GM10266 (cell line): ENCODE measurements around the gene CACNA1C.

Source experiments
- DNase-seq: peaks from one replicate; pipeline ENCODE4 v3.0.0; 2012; ENCODE audit errors: extremely low spot score
- TF ChIP-seq, protein P1 (sequence below): IDR thresholded peaks from 2 replicates; pipeline ENCODE4 v1.5.1; 2012; ENCODE audit warnings: mild to moderate bottlenecking, low read depth; ENCODE audit not compliant: control insufficient read depth, insufficient read depth; ENCODE audit errors: missing control alignments

Gene CACNA1C

DNA sequence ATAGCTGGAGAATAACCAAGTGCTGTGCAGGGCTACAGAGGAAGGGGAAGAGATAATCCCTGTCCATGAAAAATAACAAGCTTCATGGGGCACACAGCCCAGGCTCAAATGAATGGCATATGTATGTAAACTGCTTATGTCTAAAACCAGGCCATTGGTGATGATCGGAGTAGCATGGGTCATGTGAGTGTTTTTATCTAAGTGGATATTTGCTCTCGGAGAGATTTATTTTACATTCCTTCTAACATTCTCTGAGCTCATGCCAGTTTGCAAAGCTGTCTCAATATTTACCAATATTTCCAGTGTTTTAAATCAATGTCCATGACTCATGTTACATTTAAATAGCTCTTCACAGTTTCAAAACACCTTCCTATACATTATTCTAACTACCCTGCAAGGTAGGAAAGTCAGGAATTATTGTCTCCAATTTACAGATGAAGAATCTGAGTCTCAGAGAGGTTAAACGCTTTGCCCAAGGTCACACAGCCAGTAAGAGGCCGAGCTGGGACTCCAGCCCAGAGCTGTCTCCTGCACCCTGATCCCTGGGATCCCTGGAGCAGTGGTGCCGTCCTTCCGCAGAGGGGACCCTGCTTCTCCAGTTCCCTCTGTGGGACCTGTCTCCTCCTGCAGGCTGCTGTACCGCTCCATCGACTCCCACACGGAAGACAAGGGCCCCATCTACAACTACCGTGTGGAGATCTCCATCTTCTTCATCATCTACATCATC is 555.3 kb downstream of the CACNA1C start:
- no peak for DNase-seq
- TF ChIP-seq, protein P1, sequence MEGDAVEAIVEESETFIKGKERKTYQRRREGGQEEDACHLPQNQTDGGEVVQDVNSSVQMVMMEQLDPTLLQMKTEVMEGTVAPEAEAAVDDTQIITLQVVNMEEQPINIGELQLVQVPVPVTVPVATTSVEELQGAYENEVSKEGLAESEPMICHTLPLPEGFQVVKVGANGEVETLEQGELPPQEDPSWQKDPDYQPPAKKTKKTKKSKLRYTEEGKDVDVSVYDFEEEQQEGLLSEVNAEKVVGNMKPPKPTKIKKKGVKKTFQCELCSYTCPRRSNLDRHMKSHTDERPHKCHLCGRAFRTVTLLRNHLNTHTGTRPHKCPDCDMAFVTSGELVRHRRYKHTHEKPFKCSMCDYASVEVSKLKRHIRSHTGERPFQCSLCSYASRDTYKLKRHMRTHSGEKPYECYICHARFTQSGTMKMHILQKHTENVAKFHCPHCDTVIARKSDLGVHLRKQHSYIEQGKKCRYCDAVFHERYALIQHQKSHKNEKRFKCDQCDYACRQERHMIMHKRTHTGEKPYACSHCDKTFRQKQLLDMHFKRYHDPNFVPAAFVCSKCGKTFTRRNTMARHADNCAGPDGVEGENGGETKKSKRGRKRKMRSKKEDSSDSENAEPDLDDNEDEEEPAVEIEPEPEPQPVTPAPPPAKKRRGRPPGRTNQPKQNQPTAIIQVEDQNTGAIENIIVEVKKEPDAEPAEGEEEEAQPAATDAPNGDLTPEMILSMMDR = no peak

DNA sequence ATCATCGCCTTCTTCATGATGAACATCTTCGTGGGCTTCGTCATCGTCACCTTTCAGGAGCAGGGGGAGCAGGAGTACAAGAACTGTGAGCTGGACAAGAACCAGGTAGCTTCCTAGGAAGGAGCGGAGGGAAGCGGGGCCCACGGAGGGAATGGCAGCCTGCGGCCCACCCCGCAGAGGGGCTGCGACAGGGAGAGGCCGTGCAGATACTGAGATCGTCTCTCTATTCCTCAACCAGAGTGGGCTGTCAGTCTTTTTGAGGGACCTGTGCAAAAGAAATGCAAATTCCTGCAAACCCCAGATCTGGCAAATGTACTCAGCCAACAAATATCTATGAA is 555.8 kb downstream of the CACNA1C start:
- TF ChIP-seq, protein P1 = no peak
- no peak for DNase-seq

GRCh38 chr12:2609020-2609419 is 556.2 kb downstream of the CACNA1C start:
- DNase-seq = no peak

GRCh38 chr12:2610358-2610757 is 557.6 kb downstream of the CACNA1C start:
- DNase-seq = no peak
- TF ChIP-seq, protein P1 = no peak

More at GRCh38 chr12:2609020-2609419, 556.2 kb downstream of the CACNA1C start:
- TF ChIP-seq, protein P1 = no peak

GRCh38 chr12:2613326-2614073 is 560.7 kb downstream of the CACNA1C start:
- no peak for DNase-seq

DNA sequence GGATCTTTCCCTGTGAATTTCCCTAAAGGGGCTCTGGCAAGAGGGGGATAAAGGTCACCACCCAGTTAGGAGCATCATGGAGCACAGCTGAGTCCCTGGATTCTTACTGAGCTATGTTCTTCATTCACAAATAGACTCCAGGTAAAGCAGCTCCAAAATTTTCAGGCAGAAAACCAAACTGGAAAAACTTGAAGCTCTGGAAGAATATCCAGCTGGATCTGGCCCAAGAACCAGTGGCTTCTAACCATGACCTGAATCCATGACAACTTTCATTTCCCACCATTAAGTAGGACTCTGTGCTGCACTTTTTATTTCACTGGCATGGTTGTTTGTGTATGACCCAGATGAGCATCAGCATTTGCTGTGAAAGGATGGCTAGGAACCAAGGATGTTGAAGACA is 561.6 kb downstream of the CACNA1C start:
- no peak for DNase-seq
- TF ChIP-seq, protein P1 = no peak

More at GRCh38 chr12:2613326-2614073, 560.7 kb downstream of the CACNA1C start:
- TF ChIP-seq, protein P1 = no peak
